ENCODE measurements around the gene ATXN2. TPM values are rescaled to one million over a fixed set of nuclear protein-coding genes. Genes with fewer than 3 reads are reported as not detected.

ATXN2 gene
- total RNA-seq, 1 experiment from 2014 or later: 108 TPM

- CTCF ChIA-PET: interaction anchor here (0.6 to 0.7 kb wide), 2 partner anchors 80 to 112 kb away, joined by 3 read pairs; no protein-coding TSS in a partner anchor
Observed at GRCh38 chr12:111482462-111482861, 116.7 kb downstream of the ATXN2 start.

GRCh38 chr12:111471236-111471635 lies 127.9 kb downstream of the ATXN2 start:
- CTCF ChIA-PET: interaction anchor here (0.6 kb wide), 1 partner anchor 37 kb away, joined by 8 read pairs; no protein-coding TSS in a partner anchor
- Histone ChIP-seq H3K79me2 (ENCODE audit: low read depth) (no peaks in the 10 kb centered on the region; the same call in 1 of the 2 replicates), H3K9me2 (ENCODE audit: insufficient read depth) (no peaks in the 10 kb centered on the region), H3K27me3 (ENCODE audit: insufficient read depth, low read depth) (no peaks in the 10 kb centered on the region), H3K9me3 (ENCODE audit: insufficient read depth, low read depth) (no peaks in the 10 kb centered on the region), H3K4me3 (no peak overlapping the region), H2AFZ (no peak overlapping the region), H3K4me1 (replicated peaks; ENCODE audit: insufficient read depth) (no peaks in the 10 kb centered on the region), H4K20me1 (ENCODE audit: insufficient read depth) (peaks cover 24% of the 10 kb centered on the region), H3K27ac (no peak overlapping the region), H3F3A (ENCODE audit: insufficient read depth, low read depth) (peaks cover 22% of the 10 kb centered on the region), H3K4me2 (no peak overlapping the region), H3K36me3 (ENCODE audit: low read depth) (peaks cover 40% of the 10 kb centered on the region)
- TF ChIP-seq CTCF (conservative IDR thresholded peaks at IDR 0.05) (no peak), EZH2 (IDR thresholded peaks at IDR 0.05; ENCODE audit: low read depth) (no peak)
- intact Hi-C loops (cut with micrococcal nuclease; ENCODE audit: unreplicated experiment): no loop called here
- POLR2A ChIA-PET (ENCODE audit: unreplicated experiment): no interaction called here
- no TSS peak for BruUV-seq (replicated peaks)
- no peak for DNase-seq

More at GRCh38 chr12:111482462-111482861, 116.7 kb downstream of the ATXN2 start:
- no peak for DNase-seq
- H3K9me3 ChIP-seq (ENCODE audit: insufficient read depth, low read depth): no peaks in the 10 kb centered on the region
- POLR2A ChIA-PET (ENCODE audit: unreplicated experiment): no interaction called here
- H3K4me3 ChIP-seq: no peak overlapping the region
- H3K4me1 ChIP-seq (replicated peaks; ENCODE audit: insufficient read depth): no peaks in the 10 kb centered on the region
- no peak overlapping the region for H3K4me2 ChIP-seq
- H3K9me2 ChIP-seq (ENCODE audit: insufficient read depth): no peaks in the 10 kb centered on the region
- H3F3A ChIP-seq (ENCODE audit: insufficient read depth, low read depth): peaks cover 10% of the 10 kb centered on the region; the same call in 1 of the 2 replicates
- H3K27me3 ChIP-seq (ENCODE audit: insufficient read depth, low read depth): no peaks in the 10 kb centered on the region
- intact Hi-C loops (cut with micrococcal nuclease; ENCODE audit: unreplicated experiment): no loop called here
- H3K36me3 ChIP-seq (ENCODE audit: low read depth): peaks cover 47% of the 10 kb centered on the region
- H4K20me1 ChIP-seq (ENCODE audit: insufficient read depth): peaks cover 23% of the 10 kb centered on the region
- BruUV-seq (replicated peaks): no TSS peak
- no peaks in the 10 kb centered on the region for H3K79me2 ChIP-seq (ENCODE audit: low read depth)
- H3K27ac ChIP-seq: no peak overlapping the region
- H2AFZ ChIP-seq: no peak overlapping the region
- no peak for TF ChIP-seq EZH2 (IDR thresholded peaks at IDR 0.05; ENCODE audit: low read depth)
- TF ChIP-seq CTCF (conservative IDR thresholded peaks at IDR 0.05): peak; percentile 48; the same call in 1 of the 2 replicates

GRCh38 chr12:111469401-111469800 lies 129.7 kb downstream of the ATXN2 start:
- Histone ChIP-seq H3K79me2 (ENCODE audit: low read depth) (no peaks in the 10 kb centered on the region; the same call in 1 of the 2 replicates), H3K9me2 (ENCODE audit: insufficient read depth) (no peaks in the 10 kb centered on the region), H3K4me2 (no peak overlapping the region), H3K27ac (no peak overlapping the region), H4K20me1 (ENCODE audit: insufficient read depth) (peaks cover 20% of the 10 kb centered on the region), H3K4me1 (replicated peaks; ENCODE audit: insufficient read depth) (no peaks in the 10 kb centered on the region), H3K36me3 (ENCODE audit: low read depth) (peaks cover 45% of the 10 kb centered on the region), H3K9me3 (ENCODE audit: insufficient read depth, low read depth) (no peaks in the 10 kb centered on the region), H3F3A (ENCODE audit: insufficient read depth, low read depth) (peaks cover 22% of the 10 kb centered on the region), H3K27me3 (ENCODE audit: insufficient read depth, low read depth) (no peaks in the 10 kb centered on the region), H2AFZ (no peak overlapping the region), H3K4me3 (no peak overlapping the region)
- TF ChIP-seq CTCF (conservative IDR thresholded peaks at IDR 0.05) (no peak), EZH2 (IDR thresholded peaks at IDR 0.05; ENCODE audit: low read depth) (no peak)
- ChIA-PET POLR2A (ENCODE audit: unreplicated experiment) (no interaction called here), CTCF (no interaction called here)
- DNase-seq: no peak
- no TSS peak for BruUV-seq (replicated peaks)
- intact Hi-C loops (cut with micrococcal nuclease; ENCODE audit: unreplicated experiment): no loop called here
